Stimulated activated CD8-positive, alpha-beta memory T cell treated with anti-CD3 and anti-CD28 coated beads, Interleukin-15, amount 100 ng/mL, for 4 hours (primary cell): ENCODE results near the gene CAPN5.

Experiments
- DNase-seq, 2 donors: peaks; one replicate each; pipeline ENCODE4 v3.0.0-alpha.2; 2020; ENCODE audit warnings: low read depth in 2 of 2

CAPN5 gene

GRCh38 chr11:77171885-77172665 lies 105.3 kb downstream of the CAPN5 start:
- DNase-seq: no peak

GRCh38 chr11:77172666-77172982 lies 105.9 kb downstream of the CAPN5 start:
- DNase-seq: no peak

GRCh38 chr11:77173494-77173893 lies 106.7 kb downstream of the CAPN5 start:
- no peak for DNase-seq

- DNase-seq: no peak
Measured at GRCh38 chr11:77174559-77174958, 107.8 kb downstream of the CAPN5 start.

GRCh38 chr11:77175021-77175842 lies 108.5 kb downstream of the CAPN5 start:
- no peak for DNase-seq
